ENCODE data around the gene TBX21. TPM values are rescaled to one million over a fixed set of nuclear protein-coding genes. Genes with fewer than 3 reads are reported as not detected.

Gene TBX21
- total RNA-seq, 1 donor from 2014 or later = not detected

DNA sequence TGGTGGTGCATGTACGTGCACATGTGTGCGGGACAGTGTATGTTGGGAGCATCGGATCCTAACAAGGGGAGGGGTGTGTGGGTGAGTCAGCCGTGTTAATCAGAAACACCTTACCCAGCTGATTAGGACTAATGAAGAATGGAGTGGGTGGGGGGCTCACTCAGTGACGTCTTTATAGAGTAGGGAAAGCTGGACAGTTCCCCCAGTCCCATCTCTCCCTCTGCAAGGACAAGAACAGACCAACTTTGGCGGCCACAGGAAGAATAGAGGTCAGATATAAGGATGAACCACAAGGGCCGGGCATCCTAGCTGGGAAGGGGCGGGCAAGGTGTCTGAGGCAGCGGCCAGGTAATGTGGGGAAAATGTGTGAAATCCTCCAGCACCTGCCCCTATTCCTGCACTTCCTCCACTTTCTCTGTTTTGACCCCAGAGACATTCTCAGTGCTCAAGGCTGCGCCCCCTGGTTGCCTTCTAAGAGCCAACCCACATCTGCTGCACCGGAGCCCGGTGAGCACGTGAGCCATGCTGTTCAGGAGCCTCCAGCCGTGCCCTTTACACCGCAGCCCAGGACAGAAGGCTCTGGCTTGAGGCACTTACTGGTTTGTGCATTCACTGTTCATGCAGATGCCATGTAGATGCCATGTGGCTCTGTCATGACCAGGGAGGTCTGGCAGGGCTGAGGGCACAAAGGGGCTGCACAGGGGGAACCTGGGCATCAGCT, 18.9 kb upstream of the TBX21 start:
- H3K36me3 Mint-ChIP-seq (ENCODE audit: low read depth) = no peaks in the 10 kb centered on the region
- DNase-seq (ENCODE audit: low read depth, low spot score) = no peak
- TF ChIP-seq, protein P1, sequence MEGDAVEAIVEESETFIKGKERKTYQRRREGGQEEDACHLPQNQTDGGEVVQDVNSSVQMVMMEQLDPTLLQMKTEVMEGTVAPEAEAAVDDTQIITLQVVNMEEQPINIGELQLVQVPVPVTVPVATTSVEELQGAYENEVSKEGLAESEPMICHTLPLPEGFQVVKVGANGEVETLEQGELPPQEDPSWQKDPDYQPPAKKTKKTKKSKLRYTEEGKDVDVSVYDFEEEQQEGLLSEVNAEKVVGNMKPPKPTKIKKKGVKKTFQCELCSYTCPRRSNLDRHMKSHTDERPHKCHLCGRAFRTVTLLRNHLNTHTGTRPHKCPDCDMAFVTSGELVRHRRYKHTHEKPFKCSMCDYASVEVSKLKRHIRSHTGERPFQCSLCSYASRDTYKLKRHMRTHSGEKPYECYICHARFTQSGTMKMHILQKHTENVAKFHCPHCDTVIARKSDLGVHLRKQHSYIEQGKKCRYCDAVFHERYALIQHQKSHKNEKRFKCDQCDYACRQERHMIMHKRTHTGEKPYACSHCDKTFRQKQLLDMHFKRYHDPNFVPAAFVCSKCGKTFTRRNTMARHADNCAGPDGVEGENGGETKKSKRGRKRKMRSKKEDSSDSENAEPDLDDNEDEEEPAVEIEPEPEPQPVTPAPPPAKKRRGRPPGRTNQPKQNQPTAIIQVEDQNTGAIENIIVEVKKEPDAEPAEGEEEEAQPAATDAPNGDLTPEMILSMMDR (conservative IDR thresholded peaks at IDR 0.05) = no peak
- H3K27me3 Mint-ChIP-seq (ENCODE audit: low read depth) = peaks cover 48% of the 10 kb centered on the region
- H3K4me1 Mint-ChIP-seq = no peaks in the 10 kb centered on the region
- H3K27ac Mint-ChIP-seq (ENCODE audit: unreplicated experiment) = no peak overlapping the region
- H3K9me3 Mint-ChIP-seq = no peaks in the 10 kb centered on the region
- peak overlapping the region; percentile 54 for H3K4me3 Mint-ChIP-seq

DNA sequence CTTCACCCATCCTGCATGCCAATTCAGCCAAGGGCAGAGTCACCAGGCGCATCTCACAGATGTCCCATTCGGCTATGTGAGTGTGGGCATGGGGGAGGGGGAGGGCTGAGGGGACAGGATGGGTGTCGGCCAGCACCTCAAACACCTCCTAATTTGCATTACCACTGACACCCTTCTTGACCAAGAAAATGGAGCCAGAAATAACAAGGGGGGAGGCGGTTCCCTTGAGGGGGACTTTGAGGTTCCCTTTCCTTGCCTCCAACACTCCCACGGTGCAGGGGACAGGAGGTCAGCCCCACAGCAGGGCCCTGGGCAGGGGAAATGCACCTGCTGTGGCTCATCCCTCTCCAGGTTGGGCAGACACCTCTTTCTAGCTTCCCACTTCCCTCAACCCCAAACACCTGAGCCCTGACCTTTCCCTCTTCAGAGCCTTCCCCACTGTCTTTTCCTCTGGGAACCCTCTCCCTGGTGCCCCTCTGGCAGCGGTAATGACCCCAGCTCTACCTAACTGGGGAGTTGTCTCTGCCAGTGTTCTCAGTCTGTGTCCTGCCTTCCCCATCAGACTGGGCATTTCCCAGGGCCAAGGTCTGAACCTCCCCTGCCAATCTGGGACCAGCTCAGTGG, 18.2 kb upstream of the TBX21 start:
- TF ChIP-seq, protein P1 (conservative IDR thresholded peaks at IDR 0.05) = no peak
- no peaks in the 10 kb centered on the region for H3K4me1 Mint-ChIP-seq
- peaks cover 55% of the 10 kb centered on the region for H3K27me3 Mint-ChIP-seq (ENCODE audit: low read depth)
- H3K4me3 Mint-ChIP-seq = no peak overlapping the region
- H3K27ac Mint-ChIP-seq (ENCODE audit: unreplicated experiment) = no peak overlapping the region
- H3K9me3 Mint-ChIP-seq = no peaks in the 10 kb centered on the region
- no peak for DNase-seq (ENCODE audit: low read depth, low spot score)
- H3K36me3 Mint-ChIP-seq (ENCODE audit: low read depth) = no peaks in the 10 kb centered on the region

DNA sequence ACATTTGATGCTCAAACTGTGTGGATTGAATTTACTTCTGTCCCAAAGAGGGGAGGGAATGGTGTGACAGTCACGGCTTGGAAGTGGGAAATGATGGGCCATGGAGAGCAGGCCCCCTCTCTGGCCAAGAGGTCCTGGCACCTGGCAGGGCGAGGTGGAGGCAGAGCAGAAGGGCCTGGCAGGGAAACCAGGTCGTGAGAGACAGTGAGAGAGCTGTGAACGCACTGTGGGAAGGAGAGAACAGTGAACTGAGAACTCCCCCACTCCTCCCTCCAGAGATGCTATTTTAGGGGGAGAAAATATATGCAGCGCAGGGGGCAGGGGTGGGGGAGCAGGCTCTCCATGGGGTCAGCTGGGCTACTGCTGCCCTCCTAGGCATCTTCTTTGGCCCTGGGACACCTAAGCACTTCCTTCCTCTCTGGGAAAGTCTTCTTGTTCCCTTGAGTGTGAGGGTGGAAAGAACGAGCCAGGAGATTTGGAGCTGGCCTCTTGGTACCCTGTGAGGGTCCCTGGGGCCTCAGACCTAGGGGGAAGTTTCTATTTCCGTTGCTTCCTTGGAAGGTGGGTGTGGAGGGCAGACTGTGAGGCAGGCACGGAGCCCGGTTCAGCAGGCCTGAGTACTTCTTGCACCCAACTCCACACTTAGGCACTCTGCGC, 17.2 kb upstream of the TBX21 start:
- no peak overlapping the region for H3K27ac Mint-ChIP-seq (ENCODE audit: unreplicated experiment)
- H3K27me3 Mint-ChIP-seq (ENCODE audit: low read depth) = peaks cover 64% of the 10 kb centered on the region
- TF ChIP-seq, protein P1 (conservative IDR thresholded peaks at IDR 0.05) = no peak

DNA sequence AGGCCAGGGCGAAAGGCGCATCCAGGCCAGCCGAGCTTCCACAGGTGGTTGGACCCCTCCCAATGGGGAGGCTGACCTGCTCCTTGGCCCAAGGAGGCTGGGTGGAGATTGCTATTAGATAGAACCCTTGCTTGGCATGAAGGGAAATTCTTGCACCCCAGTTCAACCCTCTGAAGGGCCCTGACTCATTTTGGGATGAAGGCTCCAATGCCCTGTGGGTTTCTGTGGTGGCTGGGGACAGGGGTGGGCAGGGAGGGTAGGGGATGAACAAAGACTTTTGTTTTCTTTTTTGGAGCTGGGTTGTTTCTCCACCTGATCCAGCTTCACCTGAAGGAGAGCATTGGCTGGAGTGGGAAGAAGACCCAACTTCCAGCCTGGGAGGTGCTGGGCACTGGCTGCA, 16.7 kb upstream of the TBX21 start:
- DNase-seq (ENCODE audit: low read depth, low spot score) = no peak
- H3K9me3 Mint-ChIP-seq = no peaks in the 10 kb centered on the region
- no peaks in the 10 kb centered on the region for H3K36me3 Mint-ChIP-seq (ENCODE audit: low read depth)
- TF ChIP-seq, protein P1 (conservative IDR thresholded peaks at IDR 0.05) = no peak
- peaks cover 70% of the 10 kb centered on the region for H3K27me3 Mint-ChIP-seq (ENCODE audit: low read depth)
- no peak overlapping the region for H3K27ac Mint-ChIP-seq (ENCODE audit: unreplicated experiment)
- no peaks in the 10 kb centered on the region for H3K4me1 Mint-ChIP-seq
- H3K4me3 Mint-ChIP-seq = no peak overlapping the region

More for the DNA sequence above, 17.2 kb upstream of the TBX21 start:
- no peak for DNase-seq (ENCODE audit: low read depth, low spot score)
- Mint-ChIP-seq H3K9me3 (no peaks in the 10 kb centered on the region), H3K4me1 (no peaks in the 10 kb centered on the region), H3K4me3 (no peak overlapping the region), H3K36me3 (ENCODE audit: low read depth) (no peaks in the 10 kb centered on the region)

DNA sequence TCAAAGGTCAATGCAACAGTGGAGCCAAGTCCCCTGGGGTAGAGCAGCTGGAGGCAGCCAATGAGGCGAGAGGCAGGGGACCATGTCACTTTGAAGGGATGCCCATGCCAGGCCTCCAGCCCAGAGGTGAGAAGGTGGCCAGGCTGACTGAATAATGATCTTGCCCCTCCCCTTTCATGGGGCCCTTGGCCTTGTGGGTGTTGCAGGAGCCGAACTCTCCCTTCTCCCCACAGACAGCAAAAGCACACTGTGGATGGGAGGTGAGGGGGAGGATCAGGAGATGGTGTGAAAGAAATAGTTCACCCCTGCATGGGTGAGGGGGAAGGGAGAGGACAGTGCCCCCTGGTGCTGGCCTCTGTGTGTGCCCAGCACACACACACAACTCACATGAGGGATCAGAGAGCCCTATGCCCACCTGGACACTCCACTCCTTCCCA, 15.8 kb upstream of the TBX21 start:
- Mint-ChIP-seq H3K4me1 (no peaks in the 10 kb centered on the region), H3K27ac (ENCODE audit: unreplicated experiment) (no peak overlapping the region), H3K9me3 (no peaks in the 10 kb centered on the region), H3K4me3 (no peak overlapping the region), H3K36me3 (ENCODE audit: low read depth) (no peaks in the 10 kb centered on the region), H3K27me3 (ENCODE audit: low read depth) (peaks cover 79% of the 10 kb centered on the region)
- no peak for DNase-seq (ENCODE audit: low read depth, low spot score)
- TF ChIP-seq, protein P1 (conservative IDR thresholded peaks at IDR 0.05) = no peak

Data from neural crest cell (in vitro differentiated cells).